Left ventricle myocardium superior (tissue), 1 donor: Measurements from ENCODE around the gene ENPP1. TPM values are rescaled to one million over a fixed set of nuclear protein-coding genes. Genes with fewer than 3 reads are reported as not detected.
A peak's percentile ranks its signal among the peaks of the same experiment; 100 is the strongest.
"Not testable (repeated sequence)": the region's sequence is repeated elsewhere in the genome, so short reads cannot be mapped to it uniquely, and the experiment has no call there.

Experiments
- ATAC-seq: fragments of 200-7000 bp; cut with Tn5 transposase; one replicate; pipeline ENCODE4 v1.9.1; 2020; ENCODE audit warnings: mild to moderate bottlenecking, moderate library complexity
- DNase-seq: peaks from one replicate; pipeline ENCODE4 v3.0.0-alpha.2; 2020
- intact Hi-C: fragments of 100-400 bp; cut with micrococcal nuclease; formaldehyde crosslinking; loops from one replicate; pipeline ENCODE4 v1.11.0; 2022
- total RNA-seq: library from RNA; stranded (reverse); fragmentation: NEBNext Ultra II Directional; extraction: Animal tissue kit (Norgen Biotek cat#: 25700); gene quantifications from one replicate; pipeline ENCODE4 v1.2.1, GENCODE V29; 2021
- donor health status: DM: no; HTN: yes; CAD: no; lungs with severe emphysema.

ENPP1 gene
- total RNA-seq, 1 donor from 2014 or later: 1.4 TPM

- ATAC-seq, DNase-seq, intact Hi-C loops: not testable (repeated sequence)
These were observed 95.9 kb downstream of the ENPP1 start for GRCh38 chr6:131903734-131904133.

GRCh38 chr6:131908787-131909186 is 101.0 kb downstream of the ENPP1 start:
- DNase-seq, intact Hi-C loops, ATAC-seq: not testable (repeated sequence)

- intact Hi-C loops: loop anchor here (5.0 kb wide), 1 partner anchor 217 kb away; no protein-coding TSS in a partner anchor
- DNase-seq: peak; percentile 33
- ATAC-seq: peak; percentile 73
These were observed 101.8 kb downstream of the ENPP1 start for GRCh38 chr6:131909408-131910218.

- ATAC-seq (no peak), DNase-seq (no peak)
- intact Hi-C loops: loop anchor here (5.0 kb wide), 1 partner anchor 218 kb away; no protein-coding TSS in a partner anchor
These were observed 102.4 kb downstream of the ENPP1 start for GRCh38 chr6:131910219-131910589.

- no peak for DNase-seq
- intact Hi-C loops: loop anchor here (5.0 kb wide), 1 partner anchor 219 kb away; no protein-coding TSS in a partner anchor
- ATAC-seq: no peak
These were observed 103.1 kb downstream of the ENPP1 start for GRCh38 chr6:131910956-131911355.

GRCh38 chr6:131911951-131912350 is 104.1 kb downstream of the ENPP1 start:
- DNase-seq (no peak), ATAC-seq (no peak)
- intact Hi-C loops: loop anchor here (5.0 kb wide), 1 partner anchor 220 kb away; no protein-coding TSS in a partner anchor

- no peak for ATAC-seq
- intact Hi-C loops: loop anchor here (5.0 kb wide), 1 partner anchor 222 kb away; no protein-coding TSS in a partner anchor
- no peak for DNase-seq
These were observed 106.4 kb downstream of the ENPP1 start for GRCh38 chr6:131914234-131914633.

- no peak for DNase-seq
- intact Hi-C loops: loop anchor here (5.0 kb wide), 1 partner anchor 223 kb away; no protein-coding TSS in a partner anchor
- ATAC-seq: peak; percentile 73
These were observed 107.3 kb downstream of the ENPP1 start for GRCh38 chr6:131914967-131915751.

GRCh38 chr6:131916091-131916796 is 108.4 kb downstream of the ENPP1 start:
- ATAC-seq, intact Hi-C loops, DNase-seq: not testable (repeated sequence)

- no peak for ATAC-seq
- intact Hi-C loops: no loop called here
- no peak for DNase-seq
These were observed 109.0 kb downstream of the ENPP1 start for GRCh38 chr6:131916847-131917246.

- ATAC-seq: no peak
- no peak for DNase-seq
- intact Hi-C loops: no loop called here
These were observed 109.5 kb downstream of the ENPP1 start for GRCh38 chr6:131917318-131917717.

GRCh38 chr6:131917763-131918649 is 110.2 kb downstream of the ENPP1 start:
- ATAC-seq (no peak), DNase-seq (no peak)
- intact Hi-C loops: no loop called here

GRCh38 chr6:131918650-131919355 is 111.0 kb downstream of the ENPP1 start:
- no peak for DNase-seq
- no peak for ATAC-seq
- intact Hi-C loops: no loop called here

- DNase-seq: no peak
- intact Hi-C loops: loop anchor here (5.0 kb wide), 1 partner anchor 242 kb away; no protein-coding TSS in a partner anchor
- no peak for ATAC-seq
These were observed 112.8 kb downstream of the ENPP1 start for GRCh38 chr6:131920656-131921055.

- intact Hi-C loops: loop anchor here (5.0 kb wide), 1 partner anchor 239 kb away; no protein-coding TSS in a partner anchor
- ATAC-seq (peak; percentile 45), DNase-seq (no peak)
These were observed 115.5 kb downstream of the ENPP1 start for GRCh38 chr6:131923356-131923755.

- ATAC-seq (peak; percentile 37), DNase-seq (no peak)
- intact Hi-C loops: loop anchor here (5.0 kb wide), 2 partner anchors 237 to 292 kb away; no protein-coding TSS in a partner anchor
These were observed 117.2 kb downstream of the ENPP1 start for GRCh38 chr6:131924881-131925474.

GRCh38 chr6:131929264-131929663 is 121.4 kb downstream of the ENPP1 start:
- ATAC-seq: no peak
- intact Hi-C loops: loop anchor here (5.0 kb wide), 1 partner anchor 288 kb away; no protein-coding TSS in a partner anchor
- DNase-seq: no peak
